ENCODE results near the gene MRTFB. TPM values are rescaled to one million over a fixed set of nuclear protein-coding genes. Genes with fewer than 3 reads are reported as not detected.

The MRTFB gene
- total and polyA plus RNA-seq, 12 donors: 5.5 to 77.7 (median 44.3) TPM

GRCh38 chr16:14244196-14245010, 173.3 kb downstream of the MRTFB start:
- WGBS, 4 donors: 89 to 96% (median 90%) methylated on average over 4 of the region's 4 CpGs
- no peak for TF ChIP-seq POLR2A (IDR thresholded peaks at IDR 0.05)
- TF ChIP-seq, protein P1, sequence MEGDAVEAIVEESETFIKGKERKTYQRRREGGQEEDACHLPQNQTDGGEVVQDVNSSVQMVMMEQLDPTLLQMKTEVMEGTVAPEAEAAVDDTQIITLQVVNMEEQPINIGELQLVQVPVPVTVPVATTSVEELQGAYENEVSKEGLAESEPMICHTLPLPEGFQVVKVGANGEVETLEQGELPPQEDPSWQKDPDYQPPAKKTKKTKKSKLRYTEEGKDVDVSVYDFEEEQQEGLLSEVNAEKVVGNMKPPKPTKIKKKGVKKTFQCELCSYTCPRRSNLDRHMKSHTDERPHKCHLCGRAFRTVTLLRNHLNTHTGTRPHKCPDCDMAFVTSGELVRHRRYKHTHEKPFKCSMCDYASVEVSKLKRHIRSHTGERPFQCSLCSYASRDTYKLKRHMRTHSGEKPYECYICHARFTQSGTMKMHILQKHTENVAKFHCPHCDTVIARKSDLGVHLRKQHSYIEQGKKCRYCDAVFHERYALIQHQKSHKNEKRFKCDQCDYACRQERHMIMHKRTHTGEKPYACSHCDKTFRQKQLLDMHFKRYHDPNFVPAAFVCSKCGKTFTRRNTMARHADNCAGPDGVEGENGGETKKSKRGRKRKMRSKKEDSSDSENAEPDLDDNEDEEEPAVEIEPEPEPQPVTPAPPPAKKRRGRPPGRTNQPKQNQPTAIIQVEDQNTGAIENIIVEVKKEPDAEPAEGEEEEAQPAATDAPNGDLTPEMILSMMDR (IDR thresholded peaks at IDR 0.05): no peak
- intact Hi-C loops (cut with DNase I): loop anchor here (5.0 to 10.0 kb wide), 2 partner anchors 320 to 322 kb away; partner anchors contain the start of gene ERCC4 (in 2 of the 2)

GRCh38 chr16:14248791-14249190, 177.7 kb downstream of the MRTFB start:
- H3K4me3 ChIP-seq: no peak overlapping the region
- H3K27me3 ChIP-seq: no peaks in the 10 kb centered on the region
- no peak for DNase-seq
- intact Hi-C loops (cut with DNase I): loop anchor here (5.0 to 10.0 kb wide), 2 partner anchors 324 to 326 kb away; partner anchors contain the start of gene ERCC4 (in 2 of the 2)
- peaks cover 0 to 68% of the 10 kb centered on the region in 2 donors for H3K36me3 ChIP-seq (replicated peaks in 1 of 2)
- H3K27ac ChIP-seq: no peak overlapping the region
- no peaks in the 10 kb centered on the region for H3K9me3 ChIP-seq (replicated peaks in 1 of 3)
- no peak for TF ChIP-seq POLR2A (IDR thresholded peaks at IDR 0.05)
- TF ChIP-seq, protein P1 (IDR thresholded peaks at IDR 0.05): no peak
- no peaks in the 10 kb centered on the region for H3K4me1 ChIP-seq (replicated peaks in 1 of 2)
- WGBS, 4 donors: 82 to 89% (median 84%) methylated on average over 5 of the region's 5 CpGs

More at GRCh38 chr16:14244196-14245010, 173.3 kb downstream of the MRTFB start:
- Histone ChIP-seq H3K27ac (no peak overlapping the region), H3K4me3 (no peak overlapping the region), H3K9me3 (replicated peaks in 1 of 3) (no peaks in the 10 kb centered on the region), H3K27me3 (no peaks in the 10 kb centered on the region), H3K36me3 (replicated peaks in 1 of 2) (peaks cover 0 to 50% of the 10 kb centered on the region in 2 donors), H3K4me1 (replicated peaks in 1 of 2) (no peaks in the 10 kb centered on the region)
- DNase-seq: no peak

GRCh38 chr16:14249291-14250032, 178.3 kb downstream of the MRTFB start:
- Histone ChIP-seq H3K4me3 (no peak overlapping the region), H3K27me3 (no peaks in the 10 kb centered on the region), H3K9me3 (replicated peaks in 1 of 3) (no peaks in the 10 kb centered on the region), H3K27ac (no peak overlapping the region), H3K4me1 (replicated peaks in 1 of 2) (no peaks in the 10 kb centered on the region), H3K36me3 (replicated peaks in 1 of 2) (peaks cover 0 to 71% of the 10 kb centered on the region in 2 donors)
- 64 to 67% (median 67%) methylated on average over 7 of the region's 7 CpGs for WGBS, 4 donors
- peak; percentile 32 to 76 (median 44) for DNase-seq
- intact Hi-C loops (cut with DNase I): loop anchor here (5.0 to 10.0 kb wide), 2 partner anchors 325 to 327 kb away; partner anchors contain the start of gene ERCC4 (in 2 of the 2)
- TF ChIP-seq, protein P1 (IDR thresholded peaks at IDR 0.05): peak; percentile 66 to 81 (median 74)
- no peak for TF ChIP-seq POLR2A (IDR thresholded peaks at IDR 0.05)

- TF ChIP-seq, protein P1 (IDR thresholded peaks at IDR 0.05): no peak
- no peak for TF ChIP-seq POLR2A (IDR thresholded peaks at IDR 0.05)
- peaks cover 0 to 62% of the 10 kb centered on the region in 2 donors for H3K36me3 ChIP-seq (replicated peaks in 1 of 2)
- no peak overlapping the region for H3K4me3 ChIP-seq
- intact Hi-C loops (cut with DNase I): no loop called here
- H3K27ac ChIP-seq: no peak overlapping the region
- no peaks in the 10 kb centered on the region for H3K9me3 ChIP-seq (replicated peaks in 1 of 3)
- 94 to 100% (median 97%) methylated on average over 2 of the region's 2 CpGs for WGBS, 4 donors
- H3K27me3 ChIP-seq: no peaks in the 10 kb centered on the region
- H3K4me1 ChIP-seq (replicated peaks in 1 of 2): no peaks in the 10 kb centered on the region
- DNase-seq: no peak
These were observed 180.3 kb downstream of the MRTFB start for GRCh38 chr16:14251419-14251818.
